Activated CD4-positive, alpha-beta T cell treated with anti-CD3 and anti-CD28 coated beads for 24 hours (primary cell): ENCODE measurements around the gene ARID3B.
"Not testable (repeated sequence)": the region's sequence is repeated elsewhere in the genome, so short reads cannot be mapped to it uniquely, and the experiment has no call there.

Source experiments
- DNase-seq, 2 donors: peaks; one replicate each; pipeline ENCODE4 v3.0.0-alpha.2; 2020; ENCODE audit warnings: low read depth in 2 of 2

The ARID3B gene

GRCh38 chr15:74620636-74621545 is 79.9 kb downstream of the ARID3B start:
- DNase-seq: peak; percentile 65 to 67

- DNase-seq: no peak
Observed at GRCh38 chr15:74621546-74621920, 80.5 kb downstream of the ARID3B start.

- DNase-seq: no peak
Observed at GRCh38 chr15:74621936-74622335, 80.9 kb downstream of the ARID3B start.

GRCh38 chr15:74622758-74623157 is 81.7 kb downstream of the ARID3B start:
- DNase-seq: no peak

GRCh38 chr15:74624020-74624602 is 83.1 kb downstream of the ARID3B start:
- no peak for DNase-seq

- DNase-seq: no peak
Observed at GRCh38 chr15:74625693-74626092, 84.7 kb downstream of the ARID3B start.

- no peak for DNase-seq
Observed at GRCh38 chr15:74626336-74626735, 85.3 kb downstream of the ARID3B start.

- DNase-seq: no peak
Observed at GRCh38 chr15:74626752-74627692, 86.0 kb downstream of the ARID3B start.

GRCh38 chr15:74627766-74628165 is 86.7 kb downstream of the ARID3B start:
- no peak for DNase-seq

- no peak for DNase-seq
Observed at GRCh38 chr15:74628199-74628598, 87.2 kb downstream of the ARID3B start.

- no peak for DNase-seq
Observed at GRCh38 chr15:74628949-74629348, 87.9 kb downstream of the ARID3B start.

GRCh38 chr15:74629696-74630095 is 88.7 kb downstream of the ARID3B start:
- DNase-seq: not testable (repeated sequence)

GRCh38 chr15:74630284-74631086 is 89.5 kb downstream of the ARID3B start:
- no peak for DNase-seq

- DNase-seq: no peak
Observed at GRCh38 chr15:74631087-74631385, 90.0 kb downstream of the ARID3B start.

- DNase-seq: no peak
Observed at GRCh38 chr15:74631408-74631807, 90.4 kb downstream of the ARID3B start.

- peak; percentile 31 to 49 for DNase-seq
Observed at GRCh38 chr15:74631935-74632560, 91.0 kb downstream of the ARID3B start.

GRCh38 chr15:74632601-74633000 is 91.6 kb downstream of the ARID3B start:
- DNase-seq: no peak

- DNase-seq: no peak
Observed at GRCh38 chr15:74633781-74634180, 92.8 kb downstream of the ARID3B start.

- peak; percentile 54 to 68 for DNase-seq
Observed at GRCh38 chr15:74635228-74635627, 94.2 kb downstream of the ARID3B start.

GRCh38 chr15:74636984-74637383 is 96.0 kb downstream of the ARID3B start:
- DNase-seq: no peak

GRCh38 chr15:74641151-74641550 is 100.1 kb downstream of the ARID3B start:
- no peak for DNase-seq
